SU-DHL-6 (cell line): ENCODE results near the gene ZNF560.
"Not testable (repeated sequence)": the region's sequence is repeated elsewhere in the genome, so short reads cannot be mapped to it uniquely, and the experiment has no call there.

Experiments used
- EZH2phosphoT487 ChIP-seq: fragments of 200-600 bp; sonication (generic), shearing (Covaris generic); conservative IDR thresholded peaks from 2 replicates; pipeline ENCODE4 v1.6.1; 2018; ENCODE audit warnings: mild to moderate bottlenecking, antibody characterized with exemption, low read length, moderate library complexity, mixed read lengths
- TF ChIP-seq, protein P1 (sequence below): fragments of 200-600 bp; sonication (generic); IDR thresholded peaks from one replicate; pipeline ENCODE4 v1.5.1; 2017; ENCODE audit warnings: antibody characterized with exemption, mild to moderate bottlenecking, low read length, moderate library complexity; ENCODE audit not compliant: insufficient read depth, poor library complexity, severe bottlenecking

DNA sequence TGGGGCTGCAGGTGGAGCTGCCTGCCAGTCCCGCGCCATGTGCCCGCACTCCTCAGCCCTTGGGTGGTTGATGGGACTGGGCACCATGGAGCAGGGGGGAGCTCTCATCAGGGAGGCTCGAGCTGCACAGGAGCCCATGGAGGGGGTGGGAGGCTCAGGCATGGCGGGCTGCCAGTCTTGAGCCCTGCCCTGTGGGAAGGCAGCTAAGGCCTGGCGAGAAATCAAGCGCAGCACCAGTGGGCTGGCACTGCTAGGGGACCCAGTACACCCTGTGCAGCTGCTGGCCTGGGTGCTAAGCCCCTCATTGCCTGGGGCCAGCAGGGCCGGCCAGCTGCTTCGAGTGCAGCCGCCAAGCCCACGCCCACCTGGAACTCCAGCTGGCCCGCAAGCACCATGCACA, 42.9 kb upstream of the ZNF560 start:
- TF ChIP-seq, protein P1, sequence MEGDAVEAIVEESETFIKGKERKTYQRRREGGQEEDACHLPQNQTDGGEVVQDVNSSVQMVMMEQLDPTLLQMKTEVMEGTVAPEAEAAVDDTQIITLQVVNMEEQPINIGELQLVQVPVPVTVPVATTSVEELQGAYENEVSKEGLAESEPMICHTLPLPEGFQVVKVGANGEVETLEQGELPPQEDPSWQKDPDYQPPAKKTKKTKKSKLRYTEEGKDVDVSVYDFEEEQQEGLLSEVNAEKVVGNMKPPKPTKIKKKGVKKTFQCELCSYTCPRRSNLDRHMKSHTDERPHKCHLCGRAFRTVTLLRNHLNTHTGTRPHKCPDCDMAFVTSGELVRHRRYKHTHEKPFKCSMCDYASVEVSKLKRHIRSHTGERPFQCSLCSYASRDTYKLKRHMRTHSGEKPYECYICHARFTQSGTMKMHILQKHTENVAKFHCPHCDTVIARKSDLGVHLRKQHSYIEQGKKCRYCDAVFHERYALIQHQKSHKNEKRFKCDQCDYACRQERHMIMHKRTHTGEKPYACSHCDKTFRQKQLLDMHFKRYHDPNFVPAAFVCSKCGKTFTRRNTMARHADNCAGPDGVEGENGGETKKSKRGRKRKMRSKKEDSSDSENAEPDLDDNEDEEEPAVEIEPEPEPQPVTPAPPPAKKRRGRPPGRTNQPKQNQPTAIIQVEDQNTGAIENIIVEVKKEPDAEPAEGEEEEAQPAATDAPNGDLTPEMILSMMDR: not testable (repeated sequence)
- not testable (repeated sequence) for TF ChIP-seq EZH2phosphoT487
